ENCODE data around the gene RBM19.

RBM19 gene

DNA sequence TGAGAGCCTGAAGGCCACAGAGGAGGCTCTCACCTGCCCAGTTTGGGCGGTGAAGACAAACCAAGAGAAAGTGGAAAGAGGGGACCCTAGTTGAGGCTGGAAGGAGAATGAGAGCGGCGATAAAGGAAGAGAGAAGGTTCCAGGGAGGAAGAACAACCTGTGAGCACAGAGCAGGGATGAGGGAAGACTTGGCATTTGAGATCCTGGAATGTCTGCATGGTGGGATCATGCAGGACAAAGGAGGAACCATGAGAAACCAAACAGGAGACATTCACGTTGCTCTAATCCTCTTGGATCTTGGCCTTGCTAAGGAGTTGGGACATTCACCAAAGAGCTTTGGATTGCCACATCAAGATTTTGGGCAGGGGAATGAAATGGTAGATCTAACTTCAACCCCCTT, 22.9 kb upstream of the RBM19 start:
- no peak for DNase-seq

DNA sequence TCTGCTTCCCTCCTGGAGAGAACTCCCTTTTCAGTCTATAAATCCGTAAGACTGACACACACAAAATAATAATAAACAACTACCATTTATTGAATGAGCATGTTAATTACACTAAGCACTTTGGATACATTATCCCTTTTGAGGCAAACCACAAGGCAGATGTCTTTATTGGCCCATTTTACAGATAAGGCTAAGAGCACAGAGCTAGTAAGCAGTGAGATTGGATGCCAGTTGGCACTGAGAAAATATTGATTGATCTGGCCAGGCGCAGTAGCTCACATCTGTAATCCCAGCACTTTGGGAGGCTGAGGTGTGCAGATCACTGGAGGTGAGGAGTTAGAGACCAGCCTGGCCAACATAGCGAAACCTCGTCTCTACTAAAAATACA, 21.9 kb upstream of the RBM19 start:
- no peak for DNase-seq

DNA sequence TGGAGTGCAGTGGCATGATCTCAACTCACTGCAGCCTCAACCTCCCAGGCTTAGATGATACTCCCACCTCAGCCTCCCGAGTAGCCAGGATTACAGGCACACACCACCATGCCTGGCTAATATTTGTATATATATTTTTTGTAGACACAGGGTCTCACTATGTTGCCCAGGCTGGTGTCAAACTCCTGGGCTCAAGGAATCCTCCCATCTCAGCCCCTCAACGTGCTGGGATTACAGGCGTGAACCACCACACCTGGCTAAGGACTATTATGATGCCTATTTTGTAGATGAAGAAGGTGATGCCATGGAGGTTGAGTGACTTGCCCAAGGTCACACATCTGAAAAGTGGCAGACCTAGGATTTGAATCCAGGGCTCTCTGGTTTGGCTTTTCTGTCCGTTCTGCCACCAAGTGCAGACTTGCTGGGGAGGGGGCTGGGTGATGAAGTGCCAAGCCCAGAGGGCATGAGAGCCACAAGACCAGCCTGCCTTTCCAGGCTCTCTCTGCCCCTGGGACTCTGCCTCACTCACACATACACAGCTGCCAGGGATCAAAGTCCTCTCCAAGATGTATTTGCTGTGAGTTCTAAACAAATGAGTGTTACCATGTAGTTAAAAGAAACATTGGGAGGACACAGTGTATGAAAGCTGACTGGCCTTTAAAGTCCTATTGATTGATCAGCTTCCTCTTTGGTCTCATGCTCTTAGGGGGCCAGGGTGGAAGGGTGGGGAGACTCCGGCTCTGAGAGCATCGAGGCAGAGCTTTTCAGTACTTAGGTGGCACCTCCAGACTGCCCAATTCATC, 21.3 kb upstream of the RBM19 start:
- DNase-seq, result no peak

DNA sequence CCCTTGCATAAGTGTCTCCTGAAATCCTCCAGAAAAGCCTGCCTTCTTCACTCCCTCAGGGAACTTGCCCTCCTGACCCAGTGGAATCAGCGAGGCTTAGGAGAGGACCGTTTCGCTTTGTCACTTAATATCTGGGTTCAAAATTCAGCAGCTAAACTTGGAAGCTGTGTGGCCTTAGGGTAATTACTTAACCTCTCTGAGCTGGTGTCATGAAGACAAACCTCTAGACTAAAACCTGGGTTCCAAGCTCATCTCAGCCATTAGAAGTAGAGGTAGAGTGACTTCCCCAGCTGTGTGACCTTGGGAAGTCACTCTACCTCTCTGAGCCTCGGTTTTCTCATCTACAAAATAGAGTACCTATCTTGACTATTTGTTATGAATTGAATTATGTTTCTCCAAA, 18.3 kb upstream of the RBM19 start:
- no peak for DNase-seq

DNA sequence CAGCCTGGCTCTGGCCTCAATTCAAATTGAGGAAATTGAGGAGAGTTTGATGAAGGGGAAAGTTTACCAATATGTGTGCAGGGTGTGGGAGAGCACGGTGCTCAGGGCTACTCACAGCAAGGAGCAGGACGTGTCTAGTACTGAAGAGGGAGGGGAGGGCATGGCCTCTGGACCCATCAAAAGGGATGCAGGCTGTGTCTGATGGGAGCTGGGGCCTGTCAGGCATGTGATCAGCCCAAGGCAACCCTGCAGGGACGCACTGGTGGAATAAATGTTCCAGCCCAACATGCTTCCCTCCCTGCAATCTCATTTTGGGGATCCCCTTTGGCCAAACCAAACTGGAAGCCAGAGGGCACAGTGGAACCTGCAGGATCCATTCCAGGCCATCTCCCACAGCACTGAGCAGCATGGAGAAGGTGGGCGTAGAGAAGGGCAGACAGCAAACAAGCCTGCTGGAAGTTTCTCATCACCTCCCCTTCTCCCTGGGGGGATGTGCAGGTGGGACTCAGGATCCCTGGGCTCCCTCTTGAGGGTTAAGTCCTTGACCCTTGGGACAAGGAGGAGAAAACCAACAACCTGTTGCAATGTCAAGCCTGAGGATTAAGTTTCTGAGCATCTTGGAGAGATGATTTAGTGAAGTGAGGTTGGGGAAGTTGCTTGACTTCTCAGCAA, 17.8 kb upstream of the RBM19 start:
- no peak for DNase-seq

DNA sequence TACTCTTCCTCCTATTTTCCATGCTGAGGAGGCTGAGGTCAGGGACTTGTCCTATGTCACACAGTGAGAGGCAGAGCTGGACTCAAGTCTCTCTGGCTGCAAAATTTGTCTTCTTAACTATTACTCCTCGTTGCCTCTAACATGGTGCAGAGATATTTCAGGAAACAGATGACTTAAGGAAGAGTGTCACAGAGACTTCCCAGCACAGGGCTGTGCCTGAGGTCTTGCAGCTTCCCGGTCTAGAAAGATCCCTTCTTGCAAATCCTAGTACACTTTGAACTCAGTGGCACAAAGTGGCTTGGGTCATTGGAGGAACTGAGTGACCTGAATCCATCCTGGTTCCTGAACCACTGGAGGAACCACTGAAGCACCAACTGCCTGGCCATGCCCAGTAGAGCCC, 17.1 kb upstream of the RBM19 start:
- DNase-seq, result no peak

DNA sequence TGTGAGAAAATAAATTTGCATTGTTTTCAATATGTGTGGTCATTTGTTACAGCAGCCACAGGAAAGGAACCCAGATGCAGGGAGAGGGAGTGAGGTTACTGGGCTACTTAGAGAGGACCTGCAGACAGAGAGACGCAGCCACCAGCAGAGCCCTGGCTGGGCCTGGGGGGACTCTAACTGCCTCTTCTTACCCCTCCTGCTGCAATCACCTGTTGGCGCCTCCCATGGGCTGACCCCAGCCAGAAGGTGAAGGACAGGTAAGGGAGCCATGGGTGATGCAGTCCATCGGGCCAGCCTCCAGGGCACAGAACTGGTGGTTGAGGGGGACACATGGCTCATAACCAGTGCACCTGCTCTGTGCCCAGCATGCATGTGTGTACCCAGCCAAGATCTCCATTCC, 15.8 kb upstream of the RBM19 start:
- no peak for DNase-seq

DNA sequence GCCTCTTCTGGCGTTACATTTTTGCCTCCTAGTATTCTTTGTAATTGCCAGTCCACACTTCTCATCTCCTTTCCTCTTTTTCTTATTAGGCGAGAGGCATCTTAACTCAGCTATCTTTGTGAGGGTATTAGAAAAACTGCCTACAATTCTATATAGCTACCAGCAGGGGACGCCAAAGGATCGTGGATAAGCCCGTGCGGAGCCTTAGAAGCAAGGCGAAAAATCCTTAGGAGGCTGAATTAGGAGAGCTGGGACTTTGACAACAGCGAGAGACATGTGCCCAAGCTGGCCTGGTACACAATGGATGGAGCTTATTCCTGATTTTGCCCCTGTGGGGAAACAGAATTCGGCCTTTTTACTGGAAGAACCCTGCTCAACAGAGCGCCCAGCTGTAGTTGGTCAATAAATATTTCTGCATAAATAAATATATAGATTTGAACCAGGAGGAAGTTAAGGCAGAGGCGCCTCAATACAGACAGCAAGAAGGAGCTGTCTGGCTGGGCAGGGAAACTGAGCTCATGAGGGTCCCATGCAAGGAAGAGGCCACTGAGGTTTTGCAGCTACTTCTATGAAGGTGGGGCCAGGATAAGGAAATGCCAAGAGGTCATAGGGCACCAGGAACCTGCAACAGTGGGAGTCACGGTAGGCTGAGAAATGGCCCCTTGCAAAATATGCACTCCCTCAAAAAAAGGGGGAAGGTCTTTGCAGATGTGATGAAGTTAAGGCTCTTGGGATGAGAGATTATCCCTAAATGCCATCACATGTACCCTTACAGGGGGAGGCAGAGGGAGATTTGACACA, 14.6 kb upstream of the RBM19 start:
- DNase-seq, result peak; percentile 68

DNA sequence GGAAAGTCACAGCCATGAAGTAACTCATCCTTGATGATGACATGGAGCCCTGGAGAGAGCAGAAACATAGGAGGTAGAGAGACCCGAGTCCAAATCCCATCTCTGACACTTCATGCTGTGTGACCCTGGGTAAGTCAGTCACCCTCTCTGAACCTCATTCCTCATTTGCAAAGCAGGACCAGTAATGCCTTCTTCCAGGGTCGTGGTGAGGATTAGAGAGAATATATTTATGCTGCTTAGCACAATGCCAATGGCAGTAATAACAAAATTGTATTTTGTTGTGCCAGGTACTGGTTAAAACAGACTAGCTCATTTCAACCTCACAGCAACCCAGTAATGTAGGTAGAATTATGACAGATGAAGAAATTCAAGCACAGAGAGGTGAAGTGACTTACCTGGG, 13.9 kb upstream of the RBM19 start:
- no peak for DNase-seq

DNA sequence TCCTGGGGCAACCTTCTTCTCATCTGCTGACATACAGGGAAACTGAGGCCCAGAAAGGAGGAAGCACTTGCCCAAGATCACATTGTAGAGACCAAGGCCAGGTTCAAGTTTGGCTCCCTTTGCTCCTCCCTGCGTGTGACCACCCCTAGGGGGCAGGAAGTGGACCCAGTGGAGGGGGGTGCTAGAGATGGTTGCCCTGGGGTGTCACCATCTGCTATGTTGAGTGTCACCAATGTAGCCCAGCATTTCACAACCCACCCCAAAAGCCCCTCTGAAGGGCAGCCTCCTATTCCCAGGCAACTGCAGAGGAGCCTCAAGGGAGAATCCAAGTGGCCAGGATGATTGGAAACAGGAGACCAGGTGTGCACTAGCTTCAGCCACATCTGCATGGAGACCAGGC, 12.0 kb upstream of the RBM19 start:
- DNase-seq, result no peak

DNA sequence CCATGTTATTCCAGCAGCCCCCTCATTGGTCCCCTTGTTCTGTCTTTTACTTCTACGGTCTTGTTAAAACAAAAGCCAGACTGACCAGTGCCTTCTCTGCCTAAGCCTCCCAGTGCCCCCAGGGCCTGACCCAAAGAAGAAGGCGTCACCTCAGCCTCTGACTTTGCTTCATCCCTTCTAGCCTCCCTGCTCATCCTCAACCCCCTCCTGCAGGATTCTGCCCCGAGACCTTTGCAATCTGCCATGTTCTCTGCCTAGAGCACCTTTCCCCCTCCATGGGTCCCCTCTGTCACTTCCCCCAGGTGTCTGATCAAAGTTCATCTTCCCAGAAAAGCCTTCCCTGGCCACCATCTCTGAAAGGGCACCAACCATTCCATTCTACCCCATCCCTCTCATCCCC, 7.9 kb upstream of the RBM19 start:
- no peak for DNase-seq

DNA sequence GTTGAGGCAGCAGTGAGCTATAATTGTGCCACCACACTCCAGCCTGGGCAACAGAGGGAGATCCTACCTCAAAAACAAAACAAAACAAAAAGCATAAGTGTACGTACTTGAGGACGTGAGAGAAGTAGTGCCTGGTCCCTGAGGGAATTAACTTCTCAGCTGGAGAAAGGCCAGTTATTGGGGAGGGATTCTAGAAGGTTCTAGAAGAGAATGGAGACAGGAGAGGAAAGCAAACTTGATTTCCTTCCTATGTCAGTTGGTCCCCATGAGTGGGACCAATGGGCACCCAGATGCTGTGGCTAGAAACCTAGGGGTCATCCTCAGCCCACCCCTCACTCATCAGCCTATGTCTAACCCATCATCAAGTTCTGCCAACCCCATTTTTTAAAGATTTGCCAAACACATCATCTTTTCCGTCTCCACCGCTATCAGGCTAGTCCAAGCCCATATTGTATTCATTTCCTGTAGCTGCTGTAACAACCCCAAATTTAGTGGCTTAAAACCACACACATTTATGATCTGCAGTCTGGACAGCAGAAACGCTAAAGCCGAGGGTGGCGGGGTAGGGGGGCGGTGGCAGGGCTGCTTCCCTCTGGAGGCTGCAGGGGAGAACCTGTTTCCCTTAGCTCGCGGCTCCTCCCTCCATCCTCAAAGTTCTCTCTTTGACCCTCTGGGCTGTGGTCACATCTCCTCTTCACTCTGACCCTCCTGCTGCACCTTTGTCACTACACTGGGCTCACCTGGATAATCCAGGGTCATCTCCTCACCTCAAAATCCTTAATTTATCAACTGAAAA, 7.2 kb upstream of the RBM19 start:
- DNase-seq, result no peak

DNA sequence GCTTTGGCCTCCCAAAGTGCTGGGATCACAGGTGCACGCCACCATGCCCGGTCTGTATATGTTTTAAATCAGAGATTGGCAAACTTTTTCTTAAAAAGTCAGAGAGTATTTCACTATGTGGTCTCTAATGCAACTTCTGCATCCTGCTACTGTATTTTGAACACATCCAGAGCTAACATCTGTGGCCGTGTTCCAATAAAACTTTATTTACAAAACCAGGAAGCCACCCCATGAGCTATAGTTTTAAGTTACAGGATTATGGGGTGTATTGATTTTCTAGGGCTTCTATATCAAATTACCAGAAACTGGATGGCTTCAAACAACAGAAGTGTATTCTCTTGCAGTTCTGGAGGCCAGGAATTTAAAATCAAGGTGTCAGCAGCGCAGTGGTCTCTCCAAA, 5.3 kb upstream of the RBM19 start:
- DNase-seq, result no peak

DNA sequence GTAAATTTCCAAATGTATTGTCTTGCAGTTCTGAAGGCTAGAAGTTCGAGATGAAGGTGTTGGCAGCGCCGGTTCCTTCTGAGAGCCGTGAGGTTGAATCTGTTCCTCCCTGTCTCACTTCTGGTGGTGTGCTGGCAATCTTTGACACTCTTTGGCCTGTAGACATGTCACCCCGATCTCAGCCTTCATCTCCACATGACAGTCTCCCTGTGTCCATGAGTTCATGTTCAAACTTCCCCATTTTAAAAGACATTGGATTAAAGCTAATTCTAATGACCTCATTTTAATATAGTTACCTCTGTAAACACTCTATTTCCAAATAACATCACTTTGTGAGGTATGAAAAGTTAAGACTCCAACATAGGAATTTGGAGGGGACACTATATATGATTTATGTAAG, 4.1 kb upstream of the RBM19 start:
- no peak for DNase-seq

DNA sequence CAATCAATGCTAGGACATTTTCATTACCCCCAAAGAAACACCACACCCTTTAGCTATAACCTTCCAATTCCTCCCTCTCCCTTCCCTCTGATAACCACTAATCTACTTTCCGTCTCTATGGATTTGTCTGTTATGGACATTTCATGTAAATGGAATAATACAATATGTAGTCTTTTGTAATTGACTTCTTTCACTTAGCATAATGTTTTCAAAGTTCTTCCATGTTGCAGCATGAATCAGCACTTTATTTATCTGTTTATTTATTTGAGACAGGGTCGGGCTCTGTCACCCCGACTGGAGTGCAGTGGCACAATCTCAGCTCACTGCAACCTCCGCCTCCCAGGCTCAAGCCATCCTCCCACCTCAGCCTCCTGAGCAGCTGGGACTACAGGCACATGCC, 1.2 kb upstream of the RBM19 start:
- DNase-seq, result no peak

DNA sequence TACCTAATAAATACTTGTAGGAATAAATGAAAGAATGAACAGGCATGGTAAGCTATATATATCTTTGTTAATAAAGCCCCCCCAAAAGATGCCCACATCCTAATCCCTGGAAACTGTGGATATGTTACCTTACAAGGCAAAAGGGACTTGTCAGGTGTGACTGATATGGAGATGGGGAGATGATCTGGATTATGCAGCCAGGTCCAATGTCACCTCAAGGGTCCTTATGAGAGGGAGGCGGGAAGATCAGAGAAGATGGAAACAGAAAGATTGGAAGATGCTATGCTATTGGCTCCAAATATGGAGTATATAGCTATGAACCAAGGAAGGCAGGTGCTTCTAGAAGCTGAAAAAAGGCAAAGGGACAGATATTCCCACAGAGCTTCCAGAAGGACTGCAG, 3.4 kb downstream of the RBM19 start:
- DNase-seq, result no peak

DNA sequence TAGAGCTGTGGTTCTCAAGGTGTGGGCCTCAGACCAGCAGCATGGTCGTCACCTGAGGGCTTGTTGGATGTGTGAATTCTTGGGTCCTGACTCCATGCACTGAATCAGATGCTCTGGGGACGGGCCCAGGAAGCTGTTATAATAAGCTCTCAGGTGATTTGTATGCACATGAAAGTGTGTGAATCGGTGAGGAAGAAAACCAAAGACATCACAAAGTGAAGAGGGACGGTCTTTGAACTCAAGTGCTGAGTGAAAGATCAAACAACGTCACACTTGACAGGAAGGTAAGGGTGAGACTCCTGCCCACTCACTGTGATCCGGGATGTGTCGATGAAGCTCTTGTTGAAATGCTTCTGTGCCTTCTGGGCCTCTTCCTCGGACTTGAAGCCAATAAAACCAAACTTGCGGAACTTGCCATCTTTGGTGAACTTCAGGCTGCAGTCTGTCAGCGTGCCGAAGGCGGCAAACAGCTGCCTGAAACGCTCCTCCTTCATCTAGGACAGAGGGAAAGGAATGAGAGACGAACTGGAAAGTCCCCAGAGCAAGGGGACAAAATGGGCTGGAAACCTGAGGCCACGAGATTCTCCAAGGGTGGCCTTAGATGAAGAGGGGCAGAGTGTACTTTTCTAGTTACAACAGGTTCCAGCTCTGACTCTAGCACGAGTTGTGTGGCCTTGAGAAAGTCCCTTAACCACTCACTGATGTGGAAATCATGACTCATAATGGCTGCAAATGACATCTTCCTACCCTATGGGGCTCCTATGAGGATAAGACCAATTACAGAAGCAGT, 4.0 kb downstream of the RBM19 start:
- peak; percentile 34 for DNase-seq

DNA sequence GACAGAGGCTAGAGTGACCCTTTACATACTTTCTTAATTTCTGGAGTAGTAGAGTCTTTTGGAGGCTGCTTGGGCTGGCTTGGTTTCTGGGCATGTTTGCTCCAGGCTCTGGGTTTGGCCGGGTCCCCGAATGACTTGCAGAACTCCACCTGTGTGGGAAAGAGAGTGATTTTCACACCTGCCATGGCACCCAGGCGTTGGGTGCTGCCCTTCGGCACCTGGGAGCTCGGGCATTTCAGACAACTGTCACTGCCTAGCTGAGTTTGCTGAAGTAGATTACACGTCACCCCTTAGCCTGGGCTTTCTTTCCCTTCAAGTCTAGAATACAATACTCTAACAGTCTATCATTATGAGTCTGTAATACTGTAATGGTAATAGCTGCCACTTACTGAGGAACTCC, 6.1 kb downstream of the RBM19 start:
- no peak for DNase-seq

DNA sequence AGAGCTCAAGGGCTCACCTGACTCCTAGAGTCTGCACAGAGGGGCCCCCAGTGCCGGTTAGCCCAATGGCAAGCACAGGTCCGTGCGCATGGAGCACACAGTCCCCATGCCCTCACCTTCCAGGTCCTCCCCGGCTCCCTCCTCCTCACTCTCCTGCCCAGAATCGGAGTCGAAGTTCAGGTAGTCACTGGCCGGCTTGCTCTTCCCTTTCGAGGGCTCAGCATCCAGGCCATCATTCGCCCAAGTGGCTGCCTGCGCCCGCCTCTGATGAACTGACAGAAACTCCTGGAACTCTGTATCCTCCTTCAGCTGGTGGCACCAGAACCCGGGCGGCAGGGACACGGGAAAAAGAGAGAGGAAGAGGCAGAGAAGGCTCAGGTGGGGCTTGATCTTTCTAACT, 7.0 kb downstream of the RBM19 start:
- DNase-seq, result no peak

DNA sequence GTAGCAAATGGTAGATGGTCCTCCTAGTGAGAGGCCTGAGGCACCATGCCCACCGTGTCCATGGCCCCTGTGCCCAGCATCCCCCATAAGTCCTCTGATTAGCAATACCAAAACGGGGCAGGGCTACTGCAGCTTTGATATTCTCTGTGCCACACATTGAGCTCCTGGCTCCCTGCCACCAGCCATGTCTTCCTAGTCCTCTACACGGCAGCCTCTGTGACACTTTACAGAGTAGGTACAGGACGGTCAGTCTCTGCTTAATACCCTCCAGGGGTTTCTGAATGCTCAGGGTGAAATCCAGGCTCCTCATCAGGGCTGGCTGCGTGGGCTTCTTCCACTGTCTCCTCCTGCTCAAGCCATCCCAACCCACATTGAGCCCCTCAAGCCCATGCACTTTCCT, 8.0 kb downstream of the RBM19 start:
- no peak for DNase-seq

DNA sequence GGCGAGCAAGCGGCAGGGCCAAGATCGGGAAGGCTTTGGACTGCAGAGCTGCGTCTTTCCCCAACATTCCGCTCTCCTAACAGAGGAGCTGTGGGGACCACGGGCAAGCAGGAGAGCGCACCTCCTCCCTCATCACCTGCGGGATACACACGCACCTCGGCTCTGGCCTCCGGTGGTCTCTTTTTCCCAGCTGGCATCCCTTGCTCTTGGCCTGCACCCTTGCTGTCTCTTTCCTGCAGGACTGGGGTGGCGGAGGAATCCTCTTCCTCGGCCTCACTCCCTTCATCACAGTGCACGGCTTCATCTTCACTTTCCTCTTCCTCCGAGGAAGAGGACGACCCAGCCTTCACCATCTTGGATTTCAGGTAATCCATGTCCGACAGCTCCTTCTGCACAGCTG, 8.5 kb downstream of the RBM19 start:
- no peak for DNase-seq
